Cerebellar cortex (tissue), 1 donor: ENCODE data around the gene DTX2.
"Not testable (repeated sequence)": the region's sequence is repeated elsewhere in the genome, so short reads cannot be mapped to it uniquely, and the experiment has no call there.

Source experiments
- DNase-seq: peaks from one replicate; pipeline ENCODE4 v3.0.0-alpha.2; 2015; ENCODE audit warnings: low spot score

Gene DTX2

GRCh38 chr7:76511911-76512885, 50.7 kb downstream of the DTX2 start:
- DNase-seq = not testable (repeated sequence)

- no peak for DNase-seq
Measured at GRCh38 chr7:76512941-76513816, 51.7 kb downstream of the DTX2 start.

GRCh38 chr7:76513817-76514799, 52.6 kb downstream of the DTX2 start:
- no peak for DNase-seq

- no peak for DNase-seq
Measured at GRCh38 chr7:76514926-76515771, 53.6 kb downstream of the DTX2 start.

GRCh38 chr7:76515999-76516443, 54.5 kb downstream of the DTX2 start:
- DNase-seq = peak; percentile 36

GRCh38 chr7:76516932-76517331, 55.4 kb downstream of the DTX2 start:
- DNase-seq = not testable (repeated sequence)

- DNase-seq = not testable (repeated sequence)
Measured at GRCh38 chr7:76526183-76526582, 64.7 kb downstream of the DTX2 start.

- not testable (repeated sequence) for DNase-seq
Measured at GRCh38 chr7:76531643-76532042, 70.1 kb downstream of the DTX2 start.

GRCh38 chr7:76543197-76543596, 81.7 kb downstream of the DTX2 start, which contains the start of gene SPDYE16:
SPDYE16 (minus strand) TSS chr7:76543297; CDS start chr7:76541459, 1,838 bp downstream.
- DNase-seq = not testable (repeated sequence)

GRCh38 chr7:76549025-76549854, 87.7 kb downstream of the DTX2 start:
- peak; percentile 94 for DNase-seq

GRCh38 chr7:76549855-76550248, 88.3 kb downstream of the DTX2 start:
- DNase-seq = not testable (repeated sequence)

GRCh38 chr7:76551992-76552391, 90.5 kb downstream of the DTX2 start:
- not testable (repeated sequence) for DNase-seq
